ENCODE results near the gene BANP. TPM values are rescaled to one million over a fixed set of nuclear protein-coding genes. Genes with fewer than 3 reads are reported as not detected.
"Not testable (repeated sequence)": the region's sequence is repeated elsewhere in the genome, so short reads cannot be mapped to it uniquely, and the experiment has no call there.

Gene BANP
- total and polyA plus RNA-seq, 4 experiments from 2014 or later = 10.7 to 72.7 (median 44.1) TPM

- H3K9me3 Mint-ChIP-seq; CTCF ChIA-PET (ENCODE audit: partially characterized antibody); H3K4me3 ChIP-seq (ENCODE audit: low read length in 2 of 2); H3K36me3 ChIP-seq (ENCODE audit: insufficient read depth, low read length); H3K27me3 Mint-ChIP-seq; H3K4me3 Mint-ChIP-seq; intact Hi-C loops (cut with micrococcal nuclease); DNase-seq; H3K4me1 ChIP-seq (ENCODE audit: insufficient read depth, low read length); POLR2A ChIA-PET (ENCODE audit: partially characterized antibody); H3K27ac Mint-ChIP-seq; H3K27me3 ChIP-seq (ENCODE audit: insufficient read depth, low read length); H3K9me3 ChIP-seq (ENCODE audit: control insufficient read depth in 1 of 2, low read length in 2 of 2); H3K27ac ChIP-seq (ENCODE audit: low read depth, low read length): not testable (repeated sequence)
- H3K36me3 Mint-ChIP-seq = peaks cover 28 to 61% of the 10 kb centered on the region in 2 donors
- peaks cover 3 to 16% (median 6%) of the 10 kb centered on the region in 4 donors for H3K4me1 Mint-ChIP-seq
These were observed 74.8 kb downstream of the BANP start for GRCh38 chr16:88025828-88026555.

- Mint-ChIP-seq H3K36me3 (peaks cover 28 to 56% of the 10 kb centered on the region in 2 donors), H3K4me3 (no peak overlapping the region), H3K27me3 (no peaks in the 10 kb centered on the region), H3K4me1 (peaks cover 3 to 16% (median 6%) of the 10 kb centered on the region in 4 donors), H3K9me3 (no peaks in the 10 kb centered on the region), H3K27ac (no peak overlapping the region)
- Histone ChIP-seq H3K27ac (ENCODE audit: low read depth, low read length) (no peak overlapping the region), H3K4me3 (ENCODE audit: low read length in 2 of 2) (no peak overlapping the region), H3K4me1 (ENCODE audit: insufficient read depth, low read length) (no peaks in the 10 kb centered on the region), H3K27me3 (ENCODE audit: insufficient read depth, low read length) (no peaks in the 10 kb centered on the region), H3K36me3 (ENCODE audit: insufficient read depth, low read length) (peaks cover 3% of the 10 kb centered on the region), H3K9me3 (ENCODE audit: control insufficient read depth in 1 of 2, low read length in 2 of 2) (no peaks in the 10 kb centered on the region)
- DNase-seq = no peak
- intact Hi-C loops (cut with micrococcal nuclease) = no loop called here
- POLR2A ChIA-PET (ENCODE audit: partially characterized antibody) = no interaction called here
- CTCF ChIA-PET (ENCODE audit: partially characterized antibody) = no interaction called here
These were observed 76.0 kb downstream of the BANP start for GRCh38 chr16:88026964-88027938.

DNA sequence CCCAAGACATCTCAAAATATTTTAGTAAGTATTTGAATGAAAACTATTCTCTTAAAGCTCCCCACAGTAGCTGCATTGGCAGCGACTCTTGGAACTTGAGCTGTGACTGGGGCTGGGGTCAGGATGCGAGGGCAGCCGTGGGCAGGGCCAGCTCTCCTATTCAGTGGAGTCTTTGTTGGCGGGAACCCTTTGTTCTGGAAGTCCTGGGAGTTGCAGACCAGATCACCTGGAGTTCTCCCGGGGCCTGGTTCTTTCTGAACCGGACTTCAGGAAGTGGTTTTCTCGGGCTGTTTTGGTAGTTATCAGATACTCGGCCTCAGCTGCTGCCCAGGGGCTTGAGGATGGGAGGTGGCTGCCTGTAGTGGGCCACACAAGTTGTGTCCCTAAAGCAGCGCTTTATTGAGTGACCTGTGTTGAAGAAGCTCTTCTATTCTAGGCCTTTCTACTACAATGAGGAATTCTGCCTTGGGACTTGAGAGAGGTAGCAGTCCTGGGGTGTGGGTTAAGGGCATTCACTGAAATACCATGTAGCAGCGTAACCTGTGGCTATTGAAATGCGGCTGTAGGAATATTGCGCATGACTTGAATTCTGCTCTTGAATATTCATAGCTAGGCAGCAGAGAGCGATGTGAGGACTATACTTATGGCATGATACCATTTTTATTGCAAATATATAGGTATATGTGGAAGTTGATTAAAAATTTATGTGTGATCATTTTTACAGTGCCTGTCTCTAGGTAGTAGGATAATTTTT, 77.1 kb downstream of the BANP start:
- peak overlapping the region in 1 of 7 donors; percentile 41 for H3K27ac Mint-ChIP-seq
- peaks cover 0 to 15% (median 4%) of the 10 kb centered on the region in 4 donors for H3K4me1 Mint-ChIP-seq
- intact Hi-C loops (cut with micrococcal nuclease); DNase-seq; CTCF ChIA-PET (ENCODE audit: partially characterized antibody); H3K4me1 ChIP-seq (ENCODE audit: insufficient read depth, low read length); POLR2A ChIA-PET (ENCODE audit: partially characterized antibody); H3K9me3 Mint-ChIP-seq; H3K4me3 ChIP-seq (ENCODE audit: low read length in 2 of 2); H3K27me3 Mint-ChIP-seq; H3K27ac ChIP-seq (ENCODE audit: low read depth, low read length); H3K27me3 ChIP-seq (ENCODE audit: insufficient read depth, low read length); H3K36me3 ChIP-seq (ENCODE audit: insufficient read depth, low read length); H3K4me3 Mint-ChIP-seq; H3K9me3 ChIP-seq (ENCODE audit: control insufficient read depth in 1 of 2, low read length in 2 of 2): not testable (repeated sequence)
- H3K36me3 Mint-ChIP-seq = peaks cover 27 to 54% of the 10 kb centered on the region in 2 donors

DNA sequence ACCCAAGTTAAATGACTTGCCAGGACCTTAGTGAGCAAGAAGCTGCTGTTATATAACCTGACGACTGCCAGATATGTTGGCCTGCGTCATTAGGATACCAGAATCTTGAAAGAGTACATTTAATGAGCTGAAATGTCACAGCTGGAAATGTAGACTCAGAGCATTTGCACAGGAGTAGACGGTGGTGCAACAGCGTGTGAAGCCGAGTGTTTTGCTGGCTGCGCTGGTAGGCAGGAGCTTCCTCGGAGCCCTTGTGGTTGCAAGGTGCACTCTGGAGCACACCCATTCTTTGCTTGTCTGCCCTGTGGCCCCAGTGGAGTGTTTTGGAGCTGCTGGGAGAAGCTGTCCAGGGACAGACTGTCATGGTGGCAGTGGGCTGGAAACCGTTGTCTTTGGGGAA, 79.3 kb downstream of the BANP start:
- Histone ChIP-seq H3K4me3 (ENCODE audit: low read length in 2 of 2) (no peak overlapping the region), H3K27ac (ENCODE audit: low read depth, low read length) (no peak overlapping the region), H3K4me1 (ENCODE audit: insufficient read depth, low read length) (no peaks in the 10 kb centered on the region), H3K27me3 (ENCODE audit: insufficient read depth, low read length) (no peaks in the 10 kb centered on the region), H3K36me3 (ENCODE audit: insufficient read depth, low read length) (peaks cover 8% of the 10 kb centered on the region), H3K9me3 (ENCODE audit: control insufficient read depth in 1 of 2, low read length in 2 of 2) (no peaks in the 10 kb centered on the region)
- ChIA-PET CTCF (ENCODE audit: partially characterized antibody) (no interaction called here), POLR2A (ENCODE audit: partially characterized antibody) (no interaction called here)
- no peaks in the 10 kb centered on the region for H3K9me3 Mint-ChIP-seq
- H3K27ac Mint-ChIP-seq = no peak overlapping the region
- intact Hi-C loops (cut with micrococcal nuclease) = no loop called here
- peaks cover 40 to 57% of the 10 kb centered on the region in 2 donors for H3K36me3 Mint-ChIP-seq
- H3K27me3 Mint-ChIP-seq = no peaks in the 10 kb centered on the region
- no peak for DNase-seq
- H3K4me3 Mint-ChIP-seq = no peak overlapping the region
- H3K4me1 Mint-ChIP-seq = peaks cover 0 to 5% (median 2%) of the 10 kb centered on the region in 4 donors

- H3K4me3 Mint-ChIP-seq; H3K36me3 ChIP-seq (ENCODE audit: insufficient read depth, low read length); intact Hi-C loops (cut with micrococcal nuclease); CTCF ChIA-PET (ENCODE audit: partially characterized antibody); POLR2A ChIA-PET (ENCODE audit: partially characterized antibody); H3K27ac ChIP-seq (ENCODE audit: low read depth, low read length); H3K4me1 ChIP-seq (ENCODE audit: insufficient read depth, low read length); DNase-seq; H3K9me3 Mint-ChIP-seq; H3K27me3 ChIP-seq (ENCODE audit: insufficient read depth, low read length); H3K4me1 Mint-ChIP-seq; H3K9me3 ChIP-seq (ENCODE audit: control insufficient read depth in 1 of 2, low read length in 2 of 2); H3K27ac Mint-ChIP-seq; H3K27me3 Mint-ChIP-seq; H3K4me3 ChIP-seq (ENCODE audit: low read length in 2 of 2): not testable (repeated sequence)
- H3K36me3 Mint-ChIP-seq = peaks cover 44 to 60% of the 10 kb centered on the region in 2 donors
These were observed 79.7 kb downstream of the BANP start for GRCh38 chr16:88030961-88031360.

DNA sequence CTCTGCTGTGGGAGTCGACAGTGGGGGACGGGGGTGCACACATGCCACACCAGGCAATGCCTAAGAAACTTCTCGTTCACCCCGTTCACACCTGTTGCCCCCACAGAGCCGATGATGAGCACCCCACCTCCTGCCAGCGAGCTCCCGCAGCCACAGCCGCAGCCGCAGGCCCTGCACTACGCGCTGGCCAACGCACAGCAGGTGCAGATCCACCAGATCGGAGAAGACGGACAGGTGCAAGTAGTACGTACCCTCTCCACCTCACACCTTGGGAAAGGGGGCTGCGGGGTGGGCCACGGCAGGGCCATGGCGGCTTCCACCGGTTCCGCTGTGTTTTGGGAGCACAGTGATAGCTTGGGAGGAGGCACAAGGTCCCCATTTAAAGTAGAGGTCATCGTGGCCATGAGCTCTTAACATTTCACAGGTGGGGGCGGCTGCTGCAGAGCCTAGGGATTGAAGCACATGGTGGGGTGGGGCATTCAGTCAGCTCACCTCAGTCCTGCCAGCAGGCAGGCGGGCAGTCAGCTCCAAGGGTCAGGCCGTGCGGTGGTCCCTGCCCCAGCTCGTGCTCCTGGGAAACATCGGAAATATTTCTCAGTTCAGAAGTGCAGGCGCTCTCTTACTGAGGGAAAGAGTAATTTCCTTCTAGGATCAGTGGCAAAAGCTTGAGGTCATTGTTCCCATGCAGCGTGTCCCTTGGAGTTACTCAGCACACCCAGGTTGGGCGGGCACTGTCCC, 81.9 kb downstream of the BANP start:
- CTCF ChIA-PET (ENCODE audit: partially characterized antibody); H3K27me3 ChIP-seq (ENCODE audit: insufficient read depth, low read length); POLR2A ChIA-PET (ENCODE audit: partially characterized antibody); H3K9me3 ChIP-seq (ENCODE audit: control insufficient read depth in 1 of 2, low read length in 2 of 2); H3K4me3 Mint-ChIP-seq; DNase-seq; intact Hi-C loops (cut with micrococcal nuclease); H3K36me3 ChIP-seq (ENCODE audit: insufficient read depth, low read length); H3K4me1 Mint-ChIP-seq; H3K4me1 ChIP-seq (ENCODE audit: insufficient read depth, low read length); H3K27ac ChIP-seq (ENCODE audit: low read depth, low read length); H3K9me3 Mint-ChIP-seq; H3K27me3 Mint-ChIP-seq; H3K27ac Mint-ChIP-seq; H3K4me3 ChIP-seq (ENCODE audit: low read length in 2 of 2): not testable (repeated sequence)
- H3K36me3 Mint-ChIP-seq = peaks cover 38 to 65% of the 10 kb centered on the region in 2 donors

All from CD4-positive, alpha-beta memory T cell (primary cell).